ENCODE results near the gene IVNS1ABP. TPM values are rescaled to one million over a fixed set of nuclear protein-coding genes. Genes with fewer than 3 reads are reported as not detected.

IVNS1ABP gene
- total RNA-seq, 1 experiment from 2014 or later, result 47.5 TPM

DNA sequence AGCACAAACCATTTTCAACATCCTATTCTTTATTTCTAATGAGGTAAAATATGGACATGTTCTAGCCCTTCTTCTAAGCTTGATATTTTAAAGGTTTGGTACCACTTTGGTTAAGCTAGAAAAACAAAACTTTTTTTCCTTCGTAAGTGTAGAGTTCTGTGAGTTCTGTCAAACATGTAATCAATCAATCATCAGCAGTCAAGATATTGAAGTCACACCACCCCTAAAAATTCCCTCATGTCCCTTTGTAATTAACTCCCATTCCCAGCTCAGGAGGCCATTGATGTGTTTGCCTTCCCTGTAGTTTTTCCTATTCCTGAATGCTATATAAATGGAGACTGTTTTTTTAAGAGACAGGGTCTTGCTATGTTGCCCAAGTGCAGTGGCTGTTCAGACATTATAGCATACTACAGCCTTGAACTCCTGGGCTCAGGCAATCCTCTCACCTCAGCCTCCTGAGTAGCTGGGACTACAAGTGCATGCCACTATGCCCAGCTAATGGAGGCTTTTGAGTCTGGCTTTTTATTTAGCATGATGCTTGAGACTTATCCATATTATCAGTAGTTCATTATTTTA lies 23.0 kb downstream of the IVNS1ABP start:
- no peak for DNase-seq (ENCODE audit: low spot score)

DNA sequence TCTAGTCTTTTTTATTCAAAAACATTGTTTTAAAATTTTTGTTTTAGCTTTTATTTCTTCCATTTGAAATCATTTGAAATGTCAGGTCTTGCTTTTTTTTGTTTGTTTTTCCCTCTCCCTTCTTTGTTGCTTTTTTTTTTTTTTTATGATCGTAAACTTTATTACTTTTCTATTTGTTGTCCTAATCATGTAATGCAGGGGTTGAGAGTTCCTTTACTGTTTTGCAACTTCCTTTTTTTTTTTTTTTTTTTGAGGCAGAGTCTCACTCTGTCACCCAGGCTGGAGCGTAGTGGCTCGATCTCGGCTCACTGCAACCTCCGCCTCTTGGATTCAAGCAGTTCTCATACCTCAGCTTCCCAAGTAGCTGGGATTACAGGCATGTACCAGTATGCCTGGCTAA lies 24.8 kb downstream of the IVNS1ABP start:
- DNase-seq (ENCODE audit: low spot score), result no peak

DNA sequence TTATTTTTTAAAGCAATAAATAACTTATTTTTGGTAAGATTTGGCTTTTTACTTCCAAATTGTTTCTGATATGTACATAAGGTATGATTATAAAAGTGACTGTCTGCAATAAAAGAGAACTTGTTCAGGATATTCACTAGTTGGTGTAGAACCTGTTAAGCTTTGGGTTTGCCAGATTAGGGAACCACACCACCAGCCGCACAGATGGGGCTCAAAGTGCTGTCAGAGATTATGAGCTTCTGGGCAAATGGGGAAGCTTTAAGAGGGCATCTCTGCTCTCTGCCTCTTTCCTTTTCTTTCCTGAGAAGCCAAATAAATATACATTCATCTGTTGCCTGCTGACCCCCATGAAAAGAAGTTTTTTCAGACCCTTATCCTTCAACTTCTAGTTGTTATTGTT lies 25.4 kb downstream of the IVNS1ABP start:
- DNase-seq (ENCODE audit: low spot score), result no peak

DNA sequence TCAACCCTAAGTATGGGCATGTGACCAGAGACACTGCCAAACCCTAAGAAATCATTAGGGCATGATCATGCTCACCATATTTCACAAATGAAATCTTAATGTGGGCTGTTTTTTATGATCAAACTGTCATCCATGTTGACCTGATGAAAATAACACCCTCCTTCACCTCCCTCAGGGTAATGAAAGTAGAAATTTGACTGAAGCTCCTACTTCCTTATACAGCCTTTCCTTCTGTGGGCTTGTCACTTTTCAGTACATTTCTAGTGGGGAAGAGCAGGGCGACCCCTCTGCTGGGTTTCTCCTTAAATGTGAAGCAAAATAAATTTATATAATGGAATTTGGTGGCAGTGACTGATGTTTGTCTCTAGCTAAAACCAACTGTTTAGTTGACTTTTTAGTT lies 25.9 kb downstream of the IVNS1ABP start:
- no peak for DNase-seq (ENCODE audit: low spot score)

DNA sequence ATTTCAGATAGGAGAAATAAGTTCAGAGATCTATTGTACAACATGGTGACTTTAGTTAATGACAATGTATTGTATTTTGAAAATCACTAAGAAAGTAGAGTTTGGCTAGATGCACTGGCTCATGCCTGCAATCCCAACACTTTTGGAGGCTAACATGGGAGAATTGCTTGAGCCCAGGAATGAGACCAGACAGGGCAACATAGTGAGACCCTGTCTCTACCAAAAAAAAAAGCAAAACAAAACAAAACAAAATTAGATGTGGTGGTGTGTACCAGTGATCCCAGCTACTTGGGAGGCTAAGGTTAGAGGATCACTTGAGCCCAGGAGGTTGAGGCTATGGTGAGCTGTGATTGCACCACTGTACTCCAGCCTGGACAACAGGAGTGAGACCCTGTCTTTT lies 27.2 kb downstream of the IVNS1ABP start:
- DNase-seq (ENCODE audit: low spot score), result no peak

DNA sequence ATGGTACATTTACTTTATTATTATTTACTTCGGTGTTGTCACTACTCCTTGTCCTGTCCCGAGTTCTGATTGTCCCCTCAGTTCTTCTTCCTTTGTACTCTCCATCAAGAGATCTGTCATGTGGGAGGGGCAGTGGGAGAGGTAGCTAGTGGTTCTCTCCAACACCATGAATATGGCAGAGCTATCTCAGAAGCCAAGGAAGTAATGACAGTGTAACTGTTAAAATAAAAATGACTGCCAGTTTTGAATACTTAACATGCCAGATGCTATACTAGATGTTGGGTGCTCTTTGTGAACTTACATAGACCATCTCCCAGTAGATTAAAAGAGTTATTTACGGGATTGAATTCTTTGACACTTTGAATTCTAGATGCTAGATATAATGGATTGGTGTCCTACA lies 28.6 kb downstream of the IVNS1ABP start:
- no peak for DNase-seq (ENCODE audit: low spot score)

DNA sequence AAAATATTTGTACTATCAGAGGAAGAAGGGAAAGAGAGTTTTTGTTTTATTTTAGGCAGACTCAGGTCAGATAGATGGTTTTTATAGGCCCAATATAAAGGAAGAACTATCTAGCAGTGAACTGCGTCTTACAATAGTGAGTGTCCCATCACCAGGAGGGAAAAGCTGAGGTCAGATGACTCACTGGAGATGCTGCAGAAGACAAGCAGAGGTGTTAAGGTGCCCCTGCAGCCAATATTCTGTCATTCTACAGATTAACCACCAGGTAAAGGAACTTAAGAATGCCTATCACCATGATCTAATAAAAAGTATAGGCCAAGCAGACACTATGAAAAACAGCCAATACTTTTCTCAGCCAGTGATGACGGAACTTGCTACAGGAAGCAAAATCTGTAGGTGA lies 29.6 kb downstream of the IVNS1ABP start:
- no peak for DNase-seq (ENCODE audit: low spot score)

DNA sequence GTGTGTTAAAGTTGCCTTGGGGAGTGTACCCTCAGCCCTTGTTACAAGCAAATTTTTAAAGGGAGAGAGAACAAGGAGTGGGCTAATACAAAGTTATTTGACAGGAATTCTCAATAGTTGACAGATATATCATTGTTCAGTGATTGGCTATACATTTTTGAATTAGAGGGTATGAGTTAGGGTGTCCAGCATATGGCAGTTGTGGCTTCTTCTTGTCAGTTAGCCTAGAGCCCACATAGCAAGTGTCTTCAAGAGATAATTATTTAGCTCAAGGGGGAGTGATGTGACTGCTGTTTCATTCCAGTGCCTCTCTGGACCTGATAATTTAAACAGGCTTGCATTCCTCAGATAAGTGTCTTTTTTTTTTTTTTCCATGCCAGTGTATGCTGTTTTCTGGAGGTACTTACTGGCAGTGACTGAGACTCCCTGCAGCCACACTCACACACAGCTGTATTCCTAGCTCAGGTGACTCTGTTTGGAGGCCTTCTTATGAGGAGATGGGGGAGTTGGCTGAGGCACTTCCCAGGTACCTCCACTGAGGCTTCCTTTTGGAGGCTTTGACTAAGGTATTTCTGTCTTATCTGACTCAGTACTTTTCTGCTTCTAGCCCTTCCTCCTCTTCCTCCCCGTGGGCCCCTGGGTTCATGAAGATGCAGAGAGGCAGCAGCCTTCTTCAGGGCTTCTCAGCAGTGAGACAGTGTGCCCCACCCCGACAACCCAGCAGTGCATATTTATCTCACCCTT lies 32.3 kb downstream of the IVNS1ABP start:
- no peak for DNase-seq (ENCODE audit: low spot score)

DNA sequence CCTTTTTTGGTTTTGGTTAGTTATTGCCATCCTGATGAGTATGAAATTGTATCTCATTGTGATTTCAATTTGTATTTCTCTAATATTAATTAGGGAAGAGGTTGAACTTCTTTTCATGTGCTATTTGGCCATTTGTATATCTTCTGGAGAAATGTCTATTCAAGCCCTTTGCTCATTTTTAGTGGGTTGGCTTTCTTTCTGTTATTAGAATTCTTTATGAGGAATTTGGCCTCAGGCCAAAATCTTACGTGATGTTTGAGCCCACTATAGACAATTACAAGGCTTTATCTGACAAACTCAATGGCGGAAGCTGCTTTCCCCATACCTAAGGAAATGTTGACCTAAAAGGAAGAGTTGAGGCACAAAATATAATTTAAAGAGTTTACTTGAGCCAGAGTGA lies 32.9 kb downstream of the IVNS1ABP start:
- DNase-seq (ENCODE audit: low spot score), result no peak

DNA sequence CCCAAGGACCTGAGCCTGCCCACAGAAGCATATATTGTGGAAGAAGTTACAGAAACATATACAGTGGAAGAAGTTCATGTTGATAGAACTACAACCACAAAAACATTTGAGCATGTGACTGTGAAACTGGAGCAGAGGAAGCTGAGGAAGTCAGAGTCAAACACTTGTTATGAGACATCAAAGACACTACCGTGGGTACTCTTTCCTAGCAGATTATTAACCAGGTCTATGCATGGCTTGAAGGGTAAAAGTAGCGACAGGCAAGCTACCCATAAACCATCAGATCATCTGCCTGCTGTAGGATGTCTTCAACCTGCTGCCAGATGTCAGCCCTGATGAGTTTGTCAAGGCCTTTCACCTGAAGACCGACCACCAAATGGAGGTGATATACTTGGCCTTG lies 35.8 kb downstream of the IVNS1ABP start:
- no peak for DNase-seq (ENCODE audit: low spot score)

DNA sequence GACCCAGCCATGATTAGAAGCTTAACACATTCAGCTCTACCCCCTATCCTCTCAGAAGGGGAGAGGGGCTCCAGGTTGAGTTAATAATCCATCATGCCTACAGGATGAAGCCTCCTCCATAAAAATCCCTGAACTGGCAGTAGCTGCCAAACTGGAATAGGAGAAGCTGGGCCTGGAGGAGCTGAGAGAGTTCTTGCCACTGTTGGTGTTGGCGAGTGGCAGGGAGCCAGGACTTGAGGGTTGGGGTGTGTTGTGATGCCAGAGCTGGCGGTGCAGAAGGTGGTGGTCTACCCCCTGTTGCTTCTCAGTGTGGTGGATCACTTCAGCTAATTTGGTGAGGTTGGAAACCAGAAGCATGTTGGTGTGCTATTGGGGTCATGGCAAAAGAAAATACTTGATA lies 36.5 kb downstream of the IVNS1ABP start:
- DNase-seq (ENCODE audit: low spot score), result no peak

DNA sequence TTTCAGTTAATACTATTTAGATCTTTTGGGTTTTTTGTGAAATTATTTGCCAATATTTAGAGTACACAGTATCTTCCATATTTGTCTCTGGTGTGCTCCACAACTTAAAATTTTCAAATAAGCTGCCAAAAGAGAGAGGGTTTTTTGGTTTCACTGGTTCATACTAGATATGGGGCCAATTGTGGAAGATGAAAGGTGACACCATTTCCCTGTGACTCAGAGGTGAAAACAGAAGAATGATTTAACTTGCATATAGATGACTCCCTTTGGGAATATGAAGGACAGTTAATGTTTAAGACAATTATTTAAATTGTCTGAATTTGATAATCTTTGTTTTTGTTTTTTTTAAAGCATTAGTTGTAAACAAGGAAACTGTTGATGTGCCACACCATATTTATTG lies 37.5 kb downstream of the IVNS1ABP start:
- DNase-seq (ENCODE audit: low spot score), result no peak

DNA sequence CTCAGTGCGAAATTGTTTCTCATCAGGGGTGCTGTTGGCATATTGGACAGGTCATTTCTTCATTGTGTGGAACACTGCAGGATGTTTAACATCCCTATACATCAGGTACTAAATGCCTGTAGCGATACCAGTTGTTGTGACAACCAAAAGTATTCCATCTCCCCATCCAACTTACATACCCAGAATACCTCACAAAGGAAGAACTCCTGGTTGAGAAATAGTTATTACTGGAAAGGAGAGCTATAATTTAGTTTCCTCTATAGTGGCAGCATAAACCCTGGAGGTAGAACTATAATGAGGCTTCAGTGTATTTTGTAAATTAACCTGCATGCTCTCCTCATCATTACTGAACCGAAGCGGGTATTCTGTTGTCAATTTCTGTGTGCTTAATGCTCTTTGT lies 45.1 kb downstream of the IVNS1ABP start:
- DNase-seq (ENCODE audit: low spot score), result no peak

DNA sequence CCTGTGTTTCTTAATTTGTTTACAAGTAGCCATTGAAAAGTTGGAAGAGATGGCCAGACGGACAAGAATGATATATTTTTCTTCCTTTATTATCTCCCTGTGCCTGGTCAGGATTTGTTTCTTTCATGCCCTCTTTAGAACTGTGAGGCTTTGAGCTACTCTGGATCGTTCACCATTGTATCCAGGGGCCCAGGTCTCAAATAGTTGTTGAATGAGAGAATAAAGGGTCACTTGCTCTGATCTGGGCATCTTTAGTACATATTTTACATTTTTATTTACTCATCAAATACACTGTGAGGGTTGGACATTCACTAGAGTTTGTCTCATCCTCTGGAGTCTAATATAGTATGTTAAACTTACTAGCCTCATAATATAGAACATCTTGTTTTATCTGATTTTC lies 48.7 kb downstream of the IVNS1ABP start:
- no peak for DNase-seq (ENCODE audit: low spot score)

DNA sequence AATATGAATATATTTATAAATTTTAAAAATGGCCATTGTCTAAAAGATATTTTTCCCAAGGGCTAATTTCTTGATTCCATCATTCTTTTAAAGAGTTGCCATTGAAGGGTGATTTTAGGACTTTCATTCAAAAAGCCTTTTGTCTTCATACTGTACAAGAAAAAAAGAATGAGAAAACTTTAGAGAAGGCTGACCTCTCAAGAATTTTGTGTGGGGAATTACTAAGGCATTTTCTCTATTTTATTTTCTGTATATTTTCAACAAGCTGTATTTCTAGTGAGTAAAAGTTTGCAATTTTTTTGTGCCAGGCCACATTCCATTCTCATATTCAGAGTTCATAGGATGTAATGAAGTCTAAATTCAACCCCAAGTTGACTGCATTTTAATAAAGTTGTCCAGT lies 49.3 kb downstream of the IVNS1ABP start:
- DNase-seq (ENCODE audit: low spot score), result no peak

DNA sequence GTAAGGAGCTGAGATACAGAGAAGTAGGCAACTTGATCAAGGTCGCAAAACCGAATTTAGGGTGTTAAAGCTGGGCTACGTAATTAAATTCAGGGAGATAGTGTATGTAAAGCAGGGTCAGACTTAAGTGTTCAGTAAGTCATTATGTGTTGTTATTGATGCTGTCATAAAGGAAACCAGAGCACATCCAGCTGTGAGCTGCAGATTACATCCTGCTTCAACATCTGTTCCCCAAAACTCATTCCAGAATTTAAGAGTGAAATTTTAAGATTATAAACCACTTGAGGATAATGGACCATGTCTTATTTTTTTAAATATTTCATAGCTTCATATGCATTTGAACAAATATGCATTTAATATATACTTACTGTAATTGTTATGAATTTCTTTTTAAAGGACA lies 49.7 kb downstream of the IVNS1ABP start:
- DNase-seq (ENCODE audit: low spot score), result no peak

DNA sequence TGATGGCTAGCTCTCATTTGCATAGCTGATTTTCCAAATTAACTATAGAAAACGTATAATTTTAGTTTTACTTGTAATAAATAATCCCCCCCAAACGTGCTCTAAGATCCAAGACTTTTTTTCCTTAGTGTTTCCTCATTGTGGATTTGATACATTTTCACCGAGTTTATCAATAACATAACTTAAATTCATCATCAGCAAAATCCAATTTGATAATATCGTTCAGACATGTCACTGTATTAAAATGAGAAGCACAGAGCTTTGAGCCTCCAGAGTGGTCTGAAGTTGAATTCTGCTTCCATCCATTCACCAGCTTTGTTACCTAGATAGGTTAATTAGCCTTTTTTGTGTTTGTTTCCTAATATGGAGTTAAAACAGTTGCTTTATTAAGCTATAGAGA lies 51.7 kb downstream of the IVNS1ABP start:
- no peak for DNase-seq (ENCODE audit: low spot score)

DNA sequence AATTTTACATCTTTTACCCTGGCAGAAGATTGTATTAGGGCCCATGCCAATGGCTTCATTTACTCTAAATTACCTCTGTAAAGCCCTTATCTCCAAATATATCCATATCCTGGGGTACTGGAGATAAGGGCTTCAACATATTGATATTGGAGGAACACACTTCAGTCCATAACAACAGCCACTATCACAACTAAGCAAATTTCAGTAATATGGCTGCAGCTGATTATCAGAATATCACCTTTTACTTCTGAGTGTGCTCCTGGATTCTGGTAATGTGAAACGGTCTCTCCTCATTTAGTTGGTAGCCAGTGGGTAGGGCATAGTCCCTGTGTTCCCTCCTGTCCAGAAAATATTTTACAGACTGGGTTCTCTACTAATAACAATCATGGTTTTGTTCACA lies 53.3 kb downstream of the IVNS1ABP start:
- no peak for DNase-seq (ENCODE audit: low spot score)

DNA sequence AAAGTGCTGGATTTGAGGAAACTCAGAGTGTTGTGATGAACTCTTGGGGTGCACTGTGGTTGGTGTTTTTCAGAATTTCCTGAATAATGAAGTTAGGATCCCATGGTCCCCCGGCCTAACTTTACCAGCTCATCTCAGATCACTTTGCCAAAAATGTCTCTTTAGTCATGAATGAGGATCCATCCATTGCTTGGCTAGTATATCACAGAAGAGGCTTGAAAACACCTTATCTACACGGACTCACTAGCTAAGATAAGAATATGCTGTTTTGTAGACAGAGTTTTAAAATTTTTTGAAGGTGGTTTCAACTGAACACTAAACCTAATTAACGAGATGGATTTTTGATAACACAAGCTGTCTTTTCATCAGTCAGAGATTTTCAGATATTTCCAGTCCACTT lies 53.8 kb downstream of the IVNS1ABP start:
- DNase-seq (ENCODE audit: low spot score), result no peak

DNA sequence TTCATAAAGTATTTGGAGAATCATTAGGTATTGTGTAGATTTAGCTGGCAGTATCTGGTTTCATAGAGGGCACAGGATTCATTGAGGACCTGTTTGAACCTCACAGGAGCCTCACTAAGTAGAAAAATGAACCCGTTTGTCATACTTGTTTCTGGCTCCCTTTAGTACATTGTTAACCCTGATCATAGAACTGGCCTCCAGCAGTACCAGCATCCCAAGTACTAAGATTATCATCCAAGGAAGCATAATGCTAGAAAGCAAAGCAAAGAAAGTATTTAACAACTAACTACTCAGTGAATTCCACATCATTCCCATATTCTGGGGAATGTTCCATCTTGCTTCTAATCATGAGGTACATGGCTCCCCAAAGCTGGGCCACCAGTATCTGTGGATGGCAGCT lies 54.9 kb downstream of the IVNS1ABP start:
- DNase-seq (ENCODE audit: low spot score), result no peak

DNA sequence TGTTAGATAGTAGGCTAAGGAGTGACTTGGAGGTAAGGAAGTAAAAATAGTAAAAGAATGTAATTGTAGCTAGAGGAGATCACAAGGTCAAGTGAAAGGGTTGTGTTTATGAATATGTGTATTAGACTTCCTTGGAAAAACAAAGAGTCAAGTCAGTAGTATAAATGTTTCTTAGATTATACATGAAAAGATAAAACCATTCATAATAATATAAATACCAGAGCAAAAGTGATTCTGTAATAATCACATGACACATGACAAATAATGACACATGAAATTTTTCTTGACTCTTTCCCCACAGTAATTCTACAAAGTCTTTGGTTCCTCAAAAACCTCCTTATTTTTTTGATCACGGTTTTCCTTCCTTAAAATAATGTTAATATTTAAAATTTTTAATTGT lies 56.4 kb downstream of the IVNS1ABP start:
- DNase-seq (ENCODE audit: low spot score), result no peak

DNA sequence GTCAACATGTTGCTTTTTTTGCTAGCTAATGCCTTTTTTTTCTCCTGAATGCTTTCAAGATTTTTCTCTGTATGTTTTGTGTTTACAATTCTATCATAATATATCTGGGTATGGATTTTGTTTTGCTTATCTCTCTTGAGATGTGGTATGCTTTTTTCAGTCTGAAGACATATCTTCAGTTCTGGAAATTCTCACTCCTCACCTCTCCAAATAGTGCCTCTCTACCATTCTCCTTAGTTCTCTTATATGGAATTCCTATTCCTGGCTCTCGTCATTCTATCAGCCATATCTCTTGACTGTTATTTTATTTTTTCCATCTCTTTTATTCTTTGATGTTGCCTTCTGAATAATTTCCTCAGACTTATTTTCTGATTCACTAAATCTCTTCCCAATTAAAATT lies 58.4 kb downstream of the IVNS1ABP start:
- DNase-seq (ENCODE audit: low spot score), result no peak

DNA sequence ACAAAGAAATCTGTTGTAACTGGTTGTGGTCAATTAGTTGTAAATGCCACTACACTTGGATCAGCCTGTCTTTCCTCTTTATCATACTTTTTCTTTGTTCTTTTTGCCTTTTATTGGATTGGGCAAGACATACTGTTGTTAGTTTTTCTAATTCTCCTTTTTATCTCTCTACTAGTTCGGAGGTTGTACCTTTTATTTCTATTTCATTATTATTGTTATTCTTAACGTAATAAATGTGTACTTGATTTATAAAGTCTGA lies 59.2 kb downstream of the IVNS1ABP start:
- no peak for DNase-seq (ENCODE audit: low spot score)

Measured in H4 (cell line).